ENCODE data around the gene SF3A1. TPM values are rescaled to one million over a fixed set of nuclear protein-coding genes. Genes with fewer than 3 reads are reported as not detected.

Gene SF3A1
- total RNA-seq, 2 donors from 2014 or later, result 56.7 to 77.0 TPM

GRCh38 chr22:30375312-30375849, 18.7 kb upstream of the SF3A1 start:
- ATAC-seq (ENCODE audit: insufficient number of reproducible peaks, low FRiP score, low read depth) (no peak), DNase-seq (ENCODE audit: low spot score) (no peak)
- TF ChIP-seq, protein P1, sequence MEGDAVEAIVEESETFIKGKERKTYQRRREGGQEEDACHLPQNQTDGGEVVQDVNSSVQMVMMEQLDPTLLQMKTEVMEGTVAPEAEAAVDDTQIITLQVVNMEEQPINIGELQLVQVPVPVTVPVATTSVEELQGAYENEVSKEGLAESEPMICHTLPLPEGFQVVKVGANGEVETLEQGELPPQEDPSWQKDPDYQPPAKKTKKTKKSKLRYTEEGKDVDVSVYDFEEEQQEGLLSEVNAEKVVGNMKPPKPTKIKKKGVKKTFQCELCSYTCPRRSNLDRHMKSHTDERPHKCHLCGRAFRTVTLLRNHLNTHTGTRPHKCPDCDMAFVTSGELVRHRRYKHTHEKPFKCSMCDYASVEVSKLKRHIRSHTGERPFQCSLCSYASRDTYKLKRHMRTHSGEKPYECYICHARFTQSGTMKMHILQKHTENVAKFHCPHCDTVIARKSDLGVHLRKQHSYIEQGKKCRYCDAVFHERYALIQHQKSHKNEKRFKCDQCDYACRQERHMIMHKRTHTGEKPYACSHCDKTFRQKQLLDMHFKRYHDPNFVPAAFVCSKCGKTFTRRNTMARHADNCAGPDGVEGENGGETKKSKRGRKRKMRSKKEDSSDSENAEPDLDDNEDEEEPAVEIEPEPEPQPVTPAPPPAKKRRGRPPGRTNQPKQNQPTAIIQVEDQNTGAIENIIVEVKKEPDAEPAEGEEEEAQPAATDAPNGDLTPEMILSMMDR (IDR thresholded peaks at IDR 0.05), result no peak
- Histone ChIP-seq H3K9me3 (no peaks in the 10 kb centered on the region), H3K27me3 (replicated peaks; ENCODE audit: insufficient read depth) (no peaks in the 10 kb centered on the region), H3K4me1 (ENCODE audit: control insufficient read depth in 1 of 2, low read depth in 2 of 2) (no peaks in the 10 kb centered on the region), H3K4me3 (no peak overlapping the region), H3K27ac (no peak overlapping the region), H3K36me3 (peaks cover 13% of the 10 kb centered on the region)

DNA sequence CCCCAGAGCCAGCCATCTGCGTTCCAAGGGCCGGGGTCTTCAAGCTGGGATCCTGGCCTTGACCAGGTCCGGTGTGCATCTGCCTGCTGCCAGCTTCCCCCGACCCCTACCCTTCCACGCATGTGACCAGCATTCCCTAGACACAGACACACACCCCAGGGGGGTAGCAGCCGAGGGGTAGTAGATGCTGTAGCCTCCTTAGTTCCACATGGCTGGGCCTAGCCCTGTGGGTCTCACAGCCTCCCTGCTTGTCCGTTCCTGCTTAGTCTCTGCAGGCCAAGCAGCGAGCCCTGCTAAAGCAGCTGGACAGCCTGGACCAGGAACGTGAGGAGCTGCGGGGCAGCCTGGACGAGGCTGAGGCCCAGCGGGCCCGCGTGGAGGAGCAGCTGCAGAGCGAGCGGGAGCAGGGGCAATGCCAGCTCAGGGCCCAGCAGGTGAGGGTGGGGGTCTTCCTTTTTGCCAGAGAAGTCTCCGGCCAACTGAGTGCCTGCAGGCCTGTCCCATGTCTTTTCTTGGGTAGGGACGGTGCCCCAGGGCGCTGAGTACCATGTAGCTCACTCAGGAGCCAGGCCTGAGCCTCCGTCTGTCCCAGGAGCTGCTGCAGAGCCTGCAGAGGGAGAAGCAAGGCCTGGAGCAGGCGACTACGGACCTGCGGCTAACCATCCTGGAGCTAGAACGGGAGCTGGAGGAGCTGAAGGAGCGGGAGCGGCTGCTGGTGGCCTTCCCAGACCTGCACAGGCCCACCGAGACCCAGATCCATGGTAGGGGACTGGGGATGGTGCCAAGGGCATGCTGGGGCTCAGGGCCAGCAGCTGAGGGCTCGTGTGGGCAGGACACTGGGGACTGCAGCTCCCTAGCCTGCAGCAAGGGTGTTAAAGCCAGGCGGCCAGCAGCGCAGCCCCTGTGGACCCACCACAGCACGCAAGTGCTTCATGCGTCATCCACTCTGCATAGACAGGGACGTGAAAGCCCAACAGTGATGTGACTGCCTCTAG, 16.9 kb upstream of the SF3A1 start:
- Histone ChIP-seq H3K4me3 (no peak overlapping the region), H3K9me3 (no peaks in the 10 kb centered on the region), H3K27ac (no peak overlapping the region), H3K27me3 (replicated peaks; ENCODE audit: insufficient read depth) (no peaks in the 10 kb centered on the region), H3K4me1 (ENCODE audit: control insufficient read depth in 1 of 2, low read depth in 2 of 2) (no peaks in the 10 kb centered on the region), H3K36me3 (peaks cover 3% of the 10 kb centered on the region)
- DNase-seq (ENCODE audit: low spot score), result no peak
- ATAC-seq (ENCODE audit: insufficient number of reproducible peaks, low FRiP score, low read depth), result no peak
- TF ChIP-seq, protein P1 (IDR thresholded peaks at IDR 0.05), result no peak

DNA sequence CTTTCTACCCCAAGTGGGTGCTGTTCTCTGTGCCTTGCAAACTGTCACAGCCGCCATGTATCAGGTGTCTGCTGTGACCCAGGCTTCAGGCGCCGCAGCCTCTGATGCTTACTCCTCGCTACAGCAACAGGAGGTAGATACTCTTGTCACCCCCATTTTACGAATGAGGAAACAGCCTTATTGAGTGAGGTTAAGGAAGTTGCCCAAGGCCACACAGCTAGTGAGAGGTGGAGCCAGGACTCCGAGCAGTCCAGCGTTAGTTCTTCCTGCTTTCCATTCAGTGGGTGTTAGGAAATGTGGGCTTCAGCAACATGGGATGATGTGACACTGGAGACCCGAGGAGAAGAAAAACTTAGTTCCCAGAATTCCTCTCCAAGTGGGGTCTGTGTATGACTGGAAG, 16.2 kb upstream of the SF3A1 start:
- ATAC-seq (ENCODE audit: insufficient number of reproducible peaks, low FRiP score, low read depth) (no peak), DNase-seq (ENCODE audit: low spot score) (no peak)
- no peaks in the 10 kb centered on the region for H3K9me3 ChIP-seq
- H3K4me1 ChIP-seq (ENCODE audit: control insufficient read depth in 1 of 2, low read depth in 2 of 2), result no peaks in the 10 kb centered on the region
- no peak overlapping the region for H3K27ac ChIP-seq
- TF ChIP-seq, protein P1 (IDR thresholded peaks at IDR 0.05), result no peak
- peaks cover 3% of the 10 kb centered on the region for H3K36me3 ChIP-seq
- no peak overlapping the region for H3K4me3 ChIP-seq
- H3K27me3 ChIP-seq (replicated peaks; ENCODE audit: insufficient read depth), result no peaks in the 10 kb centered on the region

DNA sequence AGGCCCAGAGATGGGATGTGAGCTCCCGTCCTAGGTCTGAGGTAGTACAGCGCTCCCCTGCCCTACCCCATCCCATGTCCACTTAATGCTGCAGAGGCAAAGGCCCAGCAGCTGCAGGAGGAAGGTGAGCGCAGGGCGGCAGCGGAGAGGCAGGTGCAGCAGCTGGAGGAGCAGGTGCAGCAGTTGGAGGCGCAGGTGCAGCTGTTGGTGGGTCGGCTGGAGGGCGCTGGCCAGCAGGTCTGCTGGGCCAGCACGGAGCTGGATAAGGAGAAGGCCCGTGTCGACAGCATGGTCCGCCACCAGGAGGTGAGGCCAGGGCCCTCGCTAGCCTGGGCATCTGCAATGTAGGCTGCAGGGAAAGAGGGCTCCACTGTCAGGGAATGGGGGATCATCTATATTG, 15.3 kb upstream of the SF3A1 start:
- TF ChIP-seq, protein P1 (IDR thresholded peaks at IDR 0.05), result no peak
- H3K27ac ChIP-seq, result no peak overlapping the region

GRCh38 chr22:30371321-30371720, 14.6 kb upstream of the SF3A1 start:
- Histone ChIP-seq H3K27ac (no peak overlapping the region), H3K27me3 (replicated peaks; ENCODE audit: insufficient read depth) (no peaks in the 10 kb centered on the region), H3K4me1 (ENCODE audit: control insufficient read depth in 1 of 2, low read depth in 2 of 2) (no peaks in the 10 kb centered on the region), H3K9me3 (no peaks in the 10 kb centered on the region), H3K36me3 (no peaks in the 10 kb centered on the region), H3K4me3 (no peak overlapping the region)
- no peak for ATAC-seq (ENCODE audit: insufficient number of reproducible peaks, low FRiP score, low read depth)
- TF ChIP-seq, protein P1 (IDR thresholded peaks at IDR 0.05), result no peak
- no peak for DNase-seq (ENCODE audit: low spot score)

More for the DNA sequence above, 15.3 kb upstream of the SF3A1 start:
- H3K9me3 ChIP-seq, result no peaks in the 10 kb centered on the region
- H3K4me3 ChIP-seq, result no peak overlapping the region
- H3K4me1 ChIP-seq (ENCODE audit: control insufficient read depth in 1 of 2, low read depth in 2 of 2), result no peaks in the 10 kb centered on the region
- ATAC-seq (ENCODE audit: insufficient number of reproducible peaks, low FRiP score, low read depth) (no peak), DNase-seq (ENCODE audit: low spot score) (no peak)
- no peaks in the 10 kb centered on the region for H3K36me3 ChIP-seq
- H3K27me3 ChIP-seq (replicated peaks; ENCODE audit: insufficient read depth), result no peaks in the 10 kb centered on the region
